ENCODE results near the gene PAX5.

Gene PAX5

DNA sequence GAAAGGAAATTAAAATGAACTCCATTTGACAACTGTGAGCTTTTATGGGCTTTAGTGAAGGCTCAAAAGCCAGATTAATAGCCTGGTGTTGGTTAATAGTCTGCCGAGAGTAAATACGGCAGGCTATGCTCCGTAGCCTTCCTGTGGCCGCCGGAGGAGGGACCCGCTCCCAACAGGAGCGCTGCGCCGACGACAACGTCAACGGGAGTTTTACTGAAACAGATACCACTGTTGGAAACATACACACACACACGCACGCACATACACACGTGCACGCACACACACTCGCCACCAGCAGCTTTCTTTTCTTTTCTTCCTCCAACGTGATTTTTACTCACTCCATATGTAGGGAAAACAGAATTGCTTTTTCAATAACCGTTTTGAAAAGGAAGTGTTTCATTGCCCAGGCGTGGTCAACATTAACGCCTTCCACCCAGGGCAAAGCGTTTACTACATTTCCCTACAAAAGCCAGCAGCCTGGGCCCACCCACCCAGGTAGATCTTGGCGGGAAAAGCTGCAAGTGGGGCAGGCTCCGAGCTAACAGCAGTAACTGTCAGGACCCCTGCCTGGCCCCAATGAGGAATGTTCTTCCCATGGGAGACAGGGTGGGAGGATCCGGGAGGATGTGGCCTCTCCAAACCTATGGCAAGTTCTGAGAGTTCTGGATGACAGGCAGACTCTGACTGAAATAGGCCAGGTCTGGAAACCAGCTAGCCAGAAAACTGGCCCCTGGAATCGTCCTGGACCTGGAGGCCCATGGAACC is 72.3 kb downstream of the PAX5 start:
- DNase-seq (ENCODE audit: low read depth in 2 of 2) = no peak

DNA sequence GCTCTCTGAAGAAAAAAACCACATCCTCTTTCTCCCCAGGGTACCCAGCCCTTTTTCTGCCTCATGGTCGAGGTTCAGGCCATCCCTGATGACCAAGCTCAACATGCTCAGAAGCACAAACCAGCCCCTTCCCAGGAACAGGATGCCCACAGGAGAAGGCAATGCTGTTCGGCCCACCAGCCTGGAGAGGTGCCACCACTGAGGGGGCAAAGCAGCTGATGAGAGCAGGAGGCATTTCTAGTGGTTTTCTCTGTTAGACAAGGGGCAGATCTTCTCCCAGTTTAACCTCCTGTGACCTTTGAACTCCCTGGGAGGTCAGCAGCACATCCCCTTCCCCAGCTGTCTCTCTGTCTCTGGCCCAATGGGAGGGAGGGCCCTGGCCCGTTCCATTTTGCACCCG is 73.0 kb downstream of the PAX5 start:
- DNase-seq (ENCODE audit: low read depth in 2 of 2) = no peak

DNA sequence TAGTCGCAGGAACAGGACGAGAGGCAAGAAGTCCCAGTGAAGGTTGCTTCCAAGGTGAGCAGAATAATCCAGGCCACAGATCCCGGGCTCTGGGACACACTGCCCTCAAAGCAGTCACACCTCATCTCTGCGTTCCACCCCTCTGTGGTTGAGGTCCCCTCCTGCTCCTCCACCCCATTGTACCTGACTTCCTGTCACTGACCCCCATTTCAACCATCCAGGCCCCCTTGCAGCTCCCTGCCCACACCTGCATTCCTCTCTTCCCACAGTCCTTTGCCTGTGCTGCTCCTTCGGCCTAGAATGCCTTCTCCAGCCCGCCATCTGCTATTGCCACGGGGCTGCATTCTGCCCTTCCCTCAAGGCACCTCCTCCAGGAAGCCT is 73.5 kb downstream of the PAX5 start:
- DNase-seq (ENCODE audit: low read depth in 2 of 2) = no peak

DNA sequence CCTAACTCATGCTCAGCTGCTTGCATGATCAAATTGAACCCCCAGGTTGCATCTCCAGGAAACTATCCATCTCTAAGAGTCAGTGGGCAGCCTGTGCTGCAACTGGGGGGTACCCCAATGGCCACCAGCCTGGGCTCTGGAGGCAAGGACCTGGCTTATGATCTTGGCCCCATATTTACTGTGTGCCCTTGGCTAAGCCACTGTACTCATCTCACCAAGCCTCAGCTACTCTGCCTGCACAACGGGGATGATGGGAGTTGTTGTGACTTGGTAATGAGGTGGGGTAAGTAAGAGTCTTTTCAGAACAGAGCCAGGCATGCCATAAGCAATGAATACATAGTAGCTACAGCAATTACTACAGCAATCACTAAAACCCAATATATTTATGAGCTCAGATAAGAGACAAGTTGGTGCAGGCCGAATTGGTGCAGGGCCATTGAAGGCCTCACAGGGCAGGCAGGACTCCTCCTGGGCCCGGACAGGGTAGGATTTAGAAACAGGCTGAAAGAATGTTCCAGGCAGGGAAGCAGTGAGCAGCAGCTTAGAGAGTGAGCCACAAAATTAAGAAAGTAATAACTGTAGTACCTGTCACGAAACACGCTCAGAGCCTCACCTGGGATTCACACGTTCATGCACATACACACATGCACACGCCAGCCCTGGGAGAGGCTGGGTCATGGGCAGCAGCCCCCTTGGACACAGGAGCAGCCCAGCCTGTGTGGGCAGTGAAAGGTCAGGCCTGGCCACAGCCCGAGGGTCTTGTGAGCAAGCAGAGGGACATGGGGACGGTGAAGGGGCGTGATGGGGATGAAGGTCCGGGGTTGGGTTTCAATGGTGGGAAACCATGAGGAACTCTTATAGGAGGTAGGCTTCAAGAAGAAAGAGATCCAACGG is 74.1 kb downstream of the PAX5 start:
- no peak for DNase-seq (ENCODE audit: low read depth in 2 of 2)

DNA sequence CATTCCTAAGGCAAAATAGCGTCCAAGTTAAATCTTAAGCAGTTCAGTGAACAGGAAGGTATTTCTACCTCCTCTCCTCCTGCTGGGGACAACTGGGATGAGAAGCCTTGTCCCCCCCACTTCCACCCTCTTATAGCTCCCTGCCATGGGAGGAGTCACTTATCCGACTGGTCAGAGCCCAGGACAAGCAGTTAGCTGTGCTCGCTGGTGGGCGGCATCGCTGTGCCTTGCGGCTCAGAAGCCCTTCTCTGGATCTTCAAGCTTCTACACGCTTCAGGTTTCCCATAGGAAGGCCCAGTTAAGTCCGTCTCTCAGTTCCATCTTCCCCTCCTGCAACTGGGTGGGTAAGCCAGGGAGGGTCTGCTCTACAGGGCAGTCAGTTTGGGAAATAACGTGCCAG is 77.2 kb downstream of the PAX5 start:
- DNase-seq (ENCODE audit: low read depth in 2 of 2) = no peak

DNA sequence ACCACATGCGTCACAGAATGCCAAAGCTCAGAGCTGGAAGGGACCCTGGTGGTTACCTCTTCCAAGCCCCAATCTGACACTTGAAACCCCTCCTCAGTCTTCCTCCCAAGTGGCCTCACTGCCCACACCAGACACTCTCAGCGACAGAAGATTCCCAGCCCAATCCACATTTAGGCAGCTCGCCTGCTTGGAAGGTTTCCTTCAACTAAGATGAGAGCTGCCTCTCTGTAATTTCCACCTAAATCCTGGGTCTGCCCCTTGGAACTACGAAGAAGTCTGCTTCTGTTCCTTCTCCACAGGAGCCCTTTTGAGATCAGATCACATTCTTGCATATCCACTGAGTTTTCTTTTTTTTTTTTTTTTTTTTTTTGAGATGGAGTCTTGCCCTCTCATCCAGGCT is 83.7 kb downstream of the PAX5 start:
- DNase-seq (ENCODE audit: low read depth in 2 of 2) = no peak

DNA sequence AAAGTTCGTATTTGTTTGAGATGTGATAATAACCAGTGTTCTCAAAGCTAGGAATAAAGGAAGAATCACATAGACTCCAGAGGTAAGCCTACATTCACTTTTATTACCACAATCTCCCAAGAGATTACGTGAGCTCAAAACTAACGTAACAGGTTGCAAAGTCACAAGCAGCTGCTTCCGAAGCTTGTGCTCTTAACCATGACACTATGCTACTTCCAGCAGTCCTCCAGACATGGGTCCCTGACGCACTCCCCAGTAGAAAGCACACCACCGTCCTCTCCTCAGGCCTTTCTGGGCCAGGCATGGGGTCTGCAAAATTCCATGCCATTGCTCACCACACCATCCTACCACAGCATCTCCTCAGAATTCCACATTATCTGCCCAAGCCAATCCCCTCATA is 84.6 kb downstream of the PAX5 start:
- DNase-seq (ENCODE audit: low read depth in 2 of 2) = no peak

- DNase-seq (ENCODE audit: low read depth in 2 of 2) = no peak
Measured at GRCh38 chr9:36948051-36948450, 86.0 kb downstream of the PAX5 start.

DNA sequence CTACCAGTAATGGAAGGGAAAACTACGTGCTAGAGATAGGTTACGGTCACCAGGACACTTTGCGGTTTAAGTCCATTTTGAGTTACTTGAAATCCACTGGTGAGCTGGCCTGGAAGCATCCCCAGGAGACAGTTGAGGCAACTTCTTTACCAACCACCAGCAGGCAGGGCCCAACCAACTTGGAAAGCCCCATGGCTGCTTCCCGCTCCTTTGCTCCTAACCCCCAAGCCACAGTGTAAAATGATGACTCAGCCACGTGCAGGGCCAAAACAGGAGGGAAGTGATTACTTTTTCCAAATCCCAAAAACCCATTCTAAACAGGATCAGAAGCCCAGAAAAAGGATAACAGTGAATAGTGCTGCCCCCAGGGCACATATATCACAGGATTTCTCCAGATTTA is 87.4 kb downstream of the PAX5 start:
- no peak for DNase-seq (ENCODE audit: low read depth in 2 of 2)

GRCh38 chr9:36945999-36946398 is 88.1 kb downstream of the PAX5 start:
- no peak for DNase-seq (ENCODE audit: low read depth in 2 of 2)

GRCh38 chr9:36942891-36943290 is 91.2 kb downstream of the PAX5 start:
- DNase-seq (ENCODE audit: low read depth in 2 of 2) = no peak

DNA sequence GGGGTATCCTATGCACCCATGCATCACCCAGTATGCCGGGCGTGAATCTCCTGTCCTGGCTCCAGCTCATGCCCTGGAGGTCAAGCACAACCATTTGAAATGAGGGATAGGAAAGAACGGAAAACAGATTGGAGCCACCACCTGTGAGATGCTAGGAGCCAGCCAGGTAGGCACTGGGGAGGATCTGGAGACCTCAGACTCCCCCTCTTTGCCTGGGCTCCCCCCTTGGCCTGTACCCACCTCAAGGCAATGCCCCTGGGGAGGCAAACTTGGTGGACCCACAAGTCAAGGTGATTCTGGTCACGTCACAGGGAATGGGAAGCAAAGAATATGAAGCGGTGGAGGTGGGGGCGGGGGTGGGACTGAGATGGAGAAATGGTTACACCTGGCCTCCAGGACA is 92.6 kb downstream of the PAX5 start:
- no peak for DNase-seq (ENCODE audit: low read depth in 2 of 2)

GRCh38 chr9:36940881-36941280 is 93.2 kb downstream of the PAX5 start:
- DNase-seq (ENCODE audit: low read depth in 2 of 2) = no peak

- DNase-seq (ENCODE audit: low read depth in 2 of 2) = no peak
Measured at GRCh38 chr9:36940500-36940853, 93.6 kb downstream of the PAX5 start.

DNA sequence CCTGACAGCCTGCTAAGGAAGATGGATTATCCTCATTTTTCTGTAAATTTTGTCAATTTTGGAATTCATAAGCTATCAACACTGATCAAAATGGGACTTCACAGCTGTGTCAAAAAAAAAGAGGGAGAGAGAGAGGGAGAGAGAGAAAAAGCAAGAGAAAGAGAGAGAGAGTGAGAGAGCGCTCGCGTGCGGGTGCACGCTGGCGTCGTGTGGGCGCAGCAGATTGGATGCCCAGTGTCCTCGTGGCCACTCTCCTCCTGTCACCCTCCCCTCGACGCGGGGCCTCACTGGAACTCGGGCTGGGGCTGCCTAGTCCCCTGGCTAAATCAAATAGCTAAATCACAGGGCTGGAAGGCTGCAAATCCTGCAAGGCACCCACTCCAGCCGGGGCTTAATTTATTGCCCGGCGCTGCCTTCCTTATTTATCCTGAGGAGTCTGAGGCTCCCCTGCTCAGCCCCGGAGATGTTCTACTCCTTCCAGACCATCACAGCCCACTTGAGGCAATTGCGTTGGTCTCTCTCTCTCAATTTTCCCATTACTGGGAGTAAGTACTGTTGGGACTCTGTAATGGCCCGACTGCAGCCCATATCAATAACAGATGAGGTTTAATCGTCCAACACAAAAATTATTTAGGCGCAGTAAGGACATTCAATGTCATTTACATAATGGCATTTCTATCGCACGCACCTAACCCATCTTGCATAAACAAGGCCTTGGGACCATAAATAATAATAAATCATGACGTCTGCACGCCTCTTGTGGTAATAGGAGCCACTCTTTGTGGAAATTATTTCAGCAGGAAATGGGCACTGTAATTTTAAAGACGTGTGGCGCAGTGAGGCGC is 94.2 kb downstream of the PAX5 start:
- DNase-seq (ENCODE audit: low read depth in 2 of 2) = no peak

DNA sequence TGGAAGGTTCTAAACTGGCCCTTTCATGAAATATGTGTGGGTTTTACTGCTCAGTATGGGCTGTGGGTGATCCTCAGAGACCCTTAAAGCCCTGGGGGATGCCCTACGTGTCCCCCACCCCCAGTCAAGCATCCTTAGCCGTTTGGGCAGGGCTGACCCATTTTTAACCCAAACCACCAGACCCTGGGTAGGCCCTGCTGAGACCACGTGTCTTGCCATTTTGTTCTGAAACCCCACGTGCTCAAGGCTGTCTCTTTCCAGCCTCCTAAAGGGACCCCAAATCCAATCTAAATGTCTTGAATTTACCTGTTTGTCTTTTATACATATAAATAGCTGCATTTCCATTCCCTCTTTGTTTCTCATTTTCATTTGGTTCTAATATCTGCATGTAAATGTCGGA is 94.9 kb downstream of the PAX5 start:
- DNase-seq (ENCODE audit: low read depth in 2 of 2) = no peak

- DNase-seq (ENCODE audit: low read depth in 2 of 2) = no peak
Measured at GRCh38 chr9:36938617-36939016, 95.5 kb downstream of the PAX5 start.

DNA sequence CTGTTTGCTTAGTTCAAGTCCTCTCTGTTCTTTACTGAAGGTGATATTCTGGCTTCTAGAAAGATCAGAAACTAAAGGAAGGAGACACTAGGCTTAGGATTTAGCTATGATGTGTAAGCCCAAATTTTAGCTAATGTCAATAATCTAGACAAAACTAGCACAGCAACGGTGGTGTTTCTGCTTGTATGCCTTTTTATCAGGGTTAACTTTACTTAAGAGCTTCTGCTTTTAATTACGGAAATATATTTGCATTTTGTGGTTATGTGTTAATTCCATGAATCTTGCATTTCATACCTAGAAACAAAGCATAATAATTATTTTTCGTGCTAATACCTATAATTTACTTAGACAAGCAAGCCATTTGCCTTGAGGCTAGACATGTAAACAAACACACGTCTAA is 96.1 kb downstream of the PAX5 start:
- no peak for DNase-seq (ENCODE audit: low read depth in 2 of 2)

GRCh38 chr9:36937346-36937745 is 96.7 kb downstream of the PAX5 start:
- no peak for DNase-seq (ENCODE audit: low read depth in 2 of 2)

- no peak for DNase-seq (ENCODE audit: low read depth in 2 of 2)
Measured at GRCh38 chr9:36936498-36936831, 97.6 kb downstream of the PAX5 start.

DNA sequence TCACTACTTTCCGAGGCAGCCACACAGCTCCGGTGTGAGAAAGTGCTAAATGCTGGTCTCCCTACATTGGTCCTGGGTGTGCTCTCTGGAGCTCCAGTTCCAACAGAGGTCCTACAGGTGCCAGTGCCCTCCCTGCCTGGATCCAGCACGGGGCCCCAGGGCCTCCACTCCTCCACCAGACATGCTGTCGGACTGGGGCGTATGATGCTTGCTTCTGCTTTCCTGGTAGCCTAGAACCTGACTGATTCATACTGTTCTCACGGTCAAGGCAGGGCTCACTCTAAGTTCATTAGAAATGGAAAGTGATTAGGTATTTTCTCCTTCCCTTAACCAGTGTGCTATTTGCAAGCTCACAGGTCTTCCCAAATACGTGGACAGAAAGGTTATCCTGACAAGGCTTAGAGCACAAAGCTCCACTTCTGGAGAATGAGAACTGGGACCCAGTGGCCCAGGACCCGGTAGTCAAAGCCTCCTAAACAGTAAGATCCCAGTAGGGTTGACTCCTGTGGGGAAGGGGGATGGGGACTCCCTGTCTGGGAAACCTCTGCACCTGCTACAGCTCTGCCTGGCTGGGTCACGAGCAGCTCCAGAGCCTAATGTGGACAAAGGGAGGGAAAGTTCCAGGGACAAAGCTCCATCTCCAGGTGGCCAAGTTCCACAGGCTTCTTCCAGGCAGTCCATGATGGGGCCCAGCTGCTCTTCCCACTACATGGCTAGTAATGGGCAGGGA is 98.1 kb downstream of the PAX5 start:
- DNase-seq (ENCODE audit: low read depth in 2 of 2) = no peak

- no peak for DNase-seq (ENCODE audit: low read depth in 2 of 2)
Measured at GRCh38 chr9:36935332-36935731, 98.7 kb downstream of the PAX5 start.
